ENCODE measurements around the gene SOS1. TPM values are rescaled to one million over a fixed set of nuclear protein-coding genes. Genes with fewer than 3 reads are reported as not detected.

SOS1 gene
- total and polyA plus RNA-seq, 2 of the 13 experiments (the other 11 are each of a cell fraction or from before 2014, with no cell fraction given) = 20.8 to 60.4 TPM

DNA sequence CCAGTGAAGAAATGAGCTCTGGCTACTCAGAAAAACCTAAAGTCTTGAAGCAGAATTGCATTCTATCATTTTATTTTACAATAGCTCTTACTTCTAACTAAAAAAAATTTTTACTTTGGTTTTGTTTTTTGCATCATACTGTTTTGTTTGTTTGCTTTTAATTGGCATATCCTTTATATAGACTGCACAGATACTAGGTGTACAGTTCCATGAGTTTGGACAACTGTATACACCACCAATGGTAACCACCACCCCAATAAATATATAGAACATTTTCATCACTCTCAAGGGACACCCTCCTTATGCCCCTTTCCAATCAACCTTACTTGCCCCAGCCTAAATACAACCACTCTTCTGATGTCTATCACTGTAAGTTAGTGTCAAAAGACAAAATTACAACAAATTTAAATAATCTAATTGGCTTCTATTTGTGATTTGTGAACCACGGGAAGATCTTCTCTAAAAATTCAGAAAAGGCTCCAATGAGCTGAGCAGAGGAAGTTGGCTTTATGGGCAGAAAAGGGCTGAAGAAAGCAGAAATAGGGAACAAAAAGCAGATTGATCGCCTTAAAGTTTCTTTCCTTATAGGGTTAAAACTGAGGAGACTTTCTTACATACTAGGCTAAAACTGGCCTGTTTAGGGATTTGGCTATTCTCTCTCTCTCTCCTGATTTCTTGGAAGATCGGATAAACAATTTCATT is 22.2 kb upstream of the SOS1 start (continued):
- TF ChIP-seq, protein P1, sequence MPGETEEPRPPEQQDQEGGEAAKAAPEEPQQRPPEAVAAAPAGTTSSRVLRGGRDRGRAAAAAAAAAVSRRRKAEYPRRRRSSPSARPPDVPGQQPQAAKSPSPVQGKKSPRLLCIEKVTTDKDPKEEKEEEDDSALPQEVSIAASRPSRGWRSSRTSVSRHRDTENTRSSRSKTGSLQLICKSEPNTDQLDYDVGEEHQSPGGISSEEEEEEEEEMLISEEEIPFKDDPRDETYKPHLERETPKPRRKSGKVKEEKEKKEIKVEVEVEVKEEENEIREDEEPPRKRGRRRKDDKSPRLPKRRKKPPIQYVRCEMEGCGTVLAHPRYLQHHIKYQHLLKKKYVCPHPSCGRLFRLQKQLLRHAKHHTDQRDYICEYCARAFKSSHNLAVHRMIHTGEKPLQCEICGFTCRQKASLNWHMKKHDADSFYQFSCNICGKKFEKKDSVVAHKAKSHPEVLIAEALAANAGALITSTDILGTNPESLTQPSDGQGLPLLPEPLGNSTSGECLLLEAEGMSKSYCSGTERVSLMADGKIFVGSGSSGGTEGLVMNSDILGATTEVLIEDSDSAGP (CRISPR knock-in tag; IDR thresholded peaks at IDR 0.05; ENCODE audit: borderline replicate concordance) = no peak

DNA sequence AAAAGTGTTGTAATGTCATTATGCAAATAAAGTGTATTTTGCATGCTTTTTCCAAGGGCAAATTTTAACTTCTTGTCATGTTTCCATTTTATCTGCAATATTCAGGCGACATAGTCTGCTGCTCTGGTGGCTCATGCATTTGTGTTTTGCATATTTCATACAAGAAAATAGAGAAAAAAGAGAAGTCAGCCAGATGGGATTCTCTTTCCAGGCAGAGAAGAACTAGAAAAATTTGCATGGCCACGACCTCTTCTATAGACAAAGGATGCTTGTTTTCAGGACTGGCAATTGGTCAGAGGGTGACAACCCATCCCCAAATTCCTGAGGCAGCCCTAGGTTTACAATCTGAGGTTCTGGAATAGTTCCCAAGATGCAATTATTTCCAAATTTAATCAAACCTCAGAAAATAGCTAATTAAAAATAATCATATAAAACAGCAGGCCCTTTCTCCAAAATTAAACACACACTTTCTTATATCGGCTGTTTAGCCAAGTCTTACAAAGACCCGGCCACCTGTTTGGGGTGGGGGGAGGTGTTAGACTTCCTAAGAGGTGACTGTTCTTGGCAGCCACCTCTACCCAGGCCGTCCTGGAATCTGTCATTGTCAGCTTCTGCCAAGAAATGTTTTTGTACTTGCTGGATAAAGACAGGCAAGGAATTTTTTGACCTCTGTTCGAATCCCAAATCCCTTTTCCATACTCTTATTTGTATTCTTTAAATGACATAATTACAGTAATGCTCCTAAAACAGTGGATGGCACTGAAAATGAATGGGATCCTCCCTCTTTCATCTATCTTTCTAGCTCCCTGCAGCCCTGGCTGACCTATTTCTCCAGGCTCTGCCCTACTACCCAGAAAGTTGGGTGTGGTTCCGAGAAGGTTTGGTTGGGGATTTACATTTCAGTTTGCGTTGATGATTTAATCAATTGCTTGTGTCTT is 20.8 kb upstream of the SOS1 start:
- Histone ChIP-seq H3K4me1 (ENCODE audit: insufficient read depth, low read length) (peaks cover 50% of the 10 kb centered on the region), H3K4me3 (replicated peaks in 1 of 3; ENCODE audit: insufficient read depth in 1 of 3, low read depth in 2 of 3, low read length in 3 of 3) (no peak overlapping the region), H3K27me3 (ENCODE audit: control insufficient read depth in 1 of 2, insufficient read depth in 2 of 2, low read length in 2 of 2) (no peaks in the 10 kb centered on the region), H3K4me2 (ENCODE audit: low read depth, low read length) (no peak overlapping the region), H4K20me1 (ENCODE audit: insufficient read depth, low read length) (no peaks in the 10 kb centered on the region), H3K79me2 (ENCODE audit: insufficient read depth, low read length) (no peaks in the 10 kb centered on the region), H3K36me3 (replicated peaks in 1 of 2; ENCODE audit: control insufficient read depth in 1 of 2, insufficient read depth in 2 of 2, low read length in 2 of 2) (no peaks in the 10 kb centered on the region), H3K9ac (ENCODE audit: insufficient read depth, low read depth, low read length) (no peak overlapping the region), H2AFZ (ENCODE audit: low read length) (no peak overlapping the region), H3K27ac (ENCODE audit: extremely low read length, insufficient read depth, low read length) (no peak overlapping the region), H3K9me3 (ENCODE audit: low read length) (no peaks in the 10 kb centered on the region)
- ATAC-seq = no peak
- in situ Hi-C loops (cut with HindIII; ENCODE audit: extremely low pct_ligation_motif_present, low pct_unique_long_range_greater_than_20kb) = no loop called here
- DNase-seq (ENCODE audit: low spot score) = no peak
- CTCF ChIA-PET (ENCODE audit: low intra/inter-chr PET ratio, low total read pairs) = no interaction called here
- intact Hi-C loops (cut with micrococcal nuclease; ENCODE audit: unreplicated experiment) = no loop called here
- POLR2A ChIA-PET = interaction anchor here (1.3 kb wide), 2 partner anchors 17 to 21 kb away, joined by 3 read pairs; partner anchors contain the start of gene SOS1
- WGBS (ENCODE audit: low lambda C conversion rate) = 64% methylated on average over 8 of the region's 8 CpGs
- FAIRE-seq = no peak
- BruUV-seq (replicated peaks) = no TSS peak
- TF ChIP-seq CHCHD3 (CRISPR knock-in tag; IDR thresholded peaks at IDR 0.05) (no peak), MAFF (IDR thresholded peaks at IDR 0.05; ENCODE audit: low read depth, low read length) (no peak), PHF5A (CRISPR knock-in tag; IDR thresholded peaks at IDR 0.05; ENCODE audit: low read depth, unreplicated experiment) (no peak), ZNF605 (CRISPR knock-in tag; IDR thresholded peaks at IDR 0.05) (no peak), TRIM24 (CRISPR knock-in tag; IDR thresholded peaks at IDR 0.05) (no peak), SATB2 (CRISPR knock-in tag; IDR thresholded peaks at IDR 0.05) (no peak), HNRNPH1 (optimal IDR thresholded peaks at IDR 0.05; ENCODE audit: low read depth, low read length) (no peak), KDM1A (CRISPR knock-in tag; IDR thresholded peaks at IDR 0.05) (no peak), ZNF235 (CRISPR knock-in tag; IDR thresholded peaks at IDR 0.05; ENCODE audit: borderline replicate concordance) (no peak), ZSCAN29 (CRISPR knock-in tag; conservative IDR thresholded peaks at IDR 0.05) (no peak), HMG20A (CRISPR knock-in tag; IDR thresholded peaks at IDR 0.05; ENCODE audit: borderline replicate concordance) (no peak), AHR (CRISPR knock-in tag; IDR thresholded peaks at IDR 0.05) (no peak), ZNF564 (CRISPR knock-in tag; IDR thresholded peaks at IDR 0.05) (no peak), PHF8 (CRISPR knock-in tag; IDR thresholded peaks at IDR 0.05) (no peak), ZNF761 (CRISPR knock-in tag; conservative IDR thresholded peaks at IDR 0.05) (no peak), NR3C1 (CRISPR knock-in tag; IDR thresholded peaks at IDR 0.05) (no peak), ZNF296 (CRISPR knock-in tag; conservative IDR thresholded peaks at IDR 0.05) (no peak)
- TF ChIP-seq, protein P2, sequence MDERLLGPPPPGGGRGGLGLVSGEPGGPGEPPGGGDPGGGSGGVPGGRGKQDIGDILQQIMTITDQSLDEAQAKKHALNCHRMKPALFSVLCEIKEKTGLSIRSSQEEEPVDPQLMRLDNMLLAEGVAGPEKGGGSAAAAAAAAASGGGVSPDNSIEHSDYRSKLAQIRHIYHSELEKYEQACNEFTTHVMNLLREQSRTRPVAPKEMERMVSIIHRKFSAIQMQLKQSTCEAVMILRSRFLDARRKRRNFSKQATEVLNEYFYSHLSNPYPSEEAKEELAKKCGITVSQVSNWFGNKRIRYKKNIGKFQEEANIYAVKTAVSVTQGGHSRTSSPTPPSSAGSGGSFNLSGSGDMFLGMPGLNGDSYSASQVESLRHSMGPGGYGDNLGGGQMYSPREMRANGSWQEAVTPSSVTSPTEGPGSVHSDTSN (CRISPR knock-in tag; IDR thresholded peaks at IDR 0.05) = no peak
- TF ChIP-seq, protein P3, sequence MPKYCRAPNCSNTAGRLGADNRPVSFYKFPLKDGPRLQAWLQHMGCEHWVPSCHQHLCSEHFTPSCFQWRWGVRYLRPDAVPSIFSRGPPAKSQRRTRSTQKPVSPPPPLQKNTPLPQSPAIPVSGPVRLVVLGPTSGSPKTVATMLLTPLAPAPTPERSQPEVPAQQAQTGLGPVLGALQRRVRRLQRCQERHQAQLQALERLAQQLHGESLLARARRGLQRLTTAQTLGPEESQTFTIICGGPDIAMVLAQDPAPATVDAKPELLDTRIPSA (CRISPR knock-in tag; IDR thresholded peaks at IDR 0.05; ENCODE audit: borderline replicate concordance) = no peak

Measured in HepG2 (cell line).